Umbilical cord (tissue), 2 donors: Measurements from ENCODE around the gene ASAP2. TPM values are rescaled to one million over a fixed set of nuclear protein-coding genes. Genes with fewer than 3 reads are reported as not detected.

ENCODE experiments used
- DNase-seq: peaks from one replicate; pipeline ENCODE4 v3.0.0-alpha.2; 2015; ENCODE audit warnings: low spot score
- total RNA-seq: library from RNA; depleted of rRNA; stranded (reverse); fragments of >200 nt; gene quantifications from one replicate; pipeline ENCODE4 v1.2.3, GENCODE V29; 2014; ENCODE audit warnings: low replicate concordance; ENCODE audit not compliant: insufficient read depth

ASAP2 gene
- total RNA-seq, 1 donor from 2014 or later = 11.3 TPM

- DNase-seq = no peak
Measured at GRCh38 chr2:9344434-9344833, 137.8 kb downstream of the ASAP2 start.

- no peak for DNase-seq
Measured at GRCh38 chr2:9345343-9345742, 138.7 kb downstream of the ASAP2 start.

GRCh38 chr2:9345997-9346396 lies 139.4 kb downstream of the ASAP2 start:
- DNase-seq = no peak

GRCh38 chr2:9346885-9347284 lies 140.3 kb downstream of the ASAP2 start:
- no peak for DNase-seq

- DNase-seq = peak; percentile 56
Measured at GRCh38 chr2:9347411-9347881, 140.8 kb downstream of the ASAP2 start.

- no peak for DNase-seq
Measured at GRCh38 chr2:9354318-9354717, 147.7 kb downstream of the ASAP2 start.

- no peak for DNase-seq
Measured at GRCh38 chr2:9355270-9355669, 148.7 kb downstream of the ASAP2 start.

- no peak for DNase-seq
Measured at GRCh38 chr2:9355716-9356115, 149.1 kb downstream of the ASAP2 start.

- DNase-seq = no peak
Measured at GRCh38 chr2:9356261-9356660, 149.6 kb downstream of the ASAP2 start.

- no peak for DNase-seq
Measured at GRCh38 chr2:9358846-9359245, 152.2 kb downstream of the ASAP2 start.

- no peak for DNase-seq
Measured at GRCh38 chr2:9359463-9359862, 152.9 kb downstream of the ASAP2 start.

GRCh38 chr2:9360110-9360509 lies 153.5 kb downstream of the ASAP2 start:
- DNase-seq = no peak

GRCh38 chr2:9360701-9361100 lies 154.1 kb downstream of the ASAP2 start:
- no peak for DNase-seq

- no peak for DNase-seq
Measured at GRCh38 chr2:9364373-9364772, 157.8 kb downstream of the ASAP2 start.

GRCh38 chr2:9364791-9365497 lies 158.3 kb downstream of the ASAP2 start:
- DNase-seq = peak; percentile 40

- no peak for DNase-seq
Measured at GRCh38 chr2:9365498-9366019, 158.9 kb downstream of the ASAP2 start.

- DNase-seq = no peak
Measured at GRCh38 chr2:9366026-9366425, 159.4 kb downstream of the ASAP2 start.

- no peak for DNase-seq
Measured at GRCh38 chr2:9370746-9371145, 164.1 kb downstream of the ASAP2 start.

- no peak for DNase-seq
Measured at GRCh38 chr2:9373047-9373446, 166.4 kb downstream of the ASAP2 start.

GRCh38 chr2:9373476-9373875 lies 166.9 kb downstream of the ASAP2 start:
- no peak for DNase-seq

- no peak for DNase-seq
Measured at GRCh38 chr2:9374071-9374730, 167.6 kb downstream of the ASAP2 start.

GRCh38 chr2:9375857-9376428 lies 169.3 kb downstream of the ASAP2 start:
- no peak for DNase-seq
